ENCODE results near the gene TNK1.
A peak's percentile ranks its signal among the peaks of the same experiment; 100 is the strongest.

Gene TNK1

DNA sequence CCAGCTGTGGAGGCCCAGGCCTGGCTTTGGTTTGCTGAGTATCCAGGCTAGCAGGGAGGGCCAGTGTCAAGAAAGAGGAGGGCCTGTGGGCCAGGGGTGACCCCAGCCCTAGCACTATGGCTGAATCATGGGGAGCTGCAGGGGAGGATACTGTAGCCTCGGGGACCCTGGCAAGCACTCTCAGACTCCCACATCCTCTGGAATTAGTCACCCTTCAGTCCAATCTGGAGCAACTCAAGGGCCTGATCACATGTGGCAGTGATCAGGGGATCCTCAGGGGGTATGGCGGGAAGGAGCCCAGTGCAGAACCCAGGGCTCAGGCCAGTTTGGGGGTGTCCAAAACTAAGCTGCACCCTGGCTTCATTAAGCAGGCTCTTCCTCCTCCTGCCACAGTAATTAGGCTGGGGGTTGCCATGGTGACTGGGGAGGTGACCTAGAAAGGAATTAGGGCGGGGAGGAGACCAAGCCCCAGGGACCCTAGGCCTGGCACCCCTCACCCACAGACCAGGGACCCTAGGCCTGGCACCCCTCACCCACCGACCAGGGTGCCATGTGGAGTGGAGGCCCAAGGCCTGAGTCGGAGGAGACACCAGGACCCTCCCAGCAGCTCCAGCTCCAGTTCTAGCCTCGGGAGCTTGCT is 32.6 kb downstream of the TNK1 start:
- DNase-seq, result no peak

DNA sequence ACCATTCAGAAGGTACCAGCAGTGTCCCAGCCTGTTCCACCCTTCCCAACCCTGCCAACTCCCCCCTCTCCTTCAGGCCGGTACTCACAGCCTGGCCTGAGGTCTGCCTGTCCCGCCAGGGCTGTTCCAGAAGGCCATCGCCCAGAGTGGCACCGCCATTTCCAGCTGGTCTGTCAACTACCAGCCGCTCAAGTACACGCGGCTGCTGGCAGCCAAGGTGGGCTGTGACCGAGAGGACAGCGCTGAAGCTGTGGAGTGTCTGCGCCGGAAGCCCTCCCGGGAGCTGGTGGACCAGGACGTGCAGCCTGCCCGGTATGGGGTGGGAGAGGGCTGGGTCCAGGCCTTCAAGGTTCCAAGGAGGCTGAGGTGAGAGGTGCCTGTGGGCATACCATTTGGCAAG is 33.9 kb downstream of the TNK1 start:
- DNase-seq, result no peak

DNA sequence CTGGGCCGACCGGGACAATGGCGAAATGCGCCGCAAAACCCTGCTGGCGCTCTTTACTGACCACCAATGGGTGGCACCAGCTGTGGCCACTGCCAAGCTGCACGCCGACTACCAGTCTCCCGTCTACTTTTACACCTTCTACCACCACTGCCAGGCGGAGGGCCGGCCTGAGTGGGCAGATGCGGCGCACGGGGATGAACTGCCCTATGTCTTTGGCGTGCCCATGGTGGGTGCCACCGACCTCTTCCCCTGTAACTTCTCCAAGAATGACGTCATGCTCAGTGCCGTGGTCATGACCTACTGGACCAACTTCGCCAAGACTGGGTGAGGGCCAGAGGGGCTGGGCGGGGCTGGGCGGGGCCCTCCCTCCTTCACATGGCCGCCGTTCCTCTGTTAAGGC is 34.9 kb downstream of the TNK1 start:
- no peak for DNase-seq

DNA sequence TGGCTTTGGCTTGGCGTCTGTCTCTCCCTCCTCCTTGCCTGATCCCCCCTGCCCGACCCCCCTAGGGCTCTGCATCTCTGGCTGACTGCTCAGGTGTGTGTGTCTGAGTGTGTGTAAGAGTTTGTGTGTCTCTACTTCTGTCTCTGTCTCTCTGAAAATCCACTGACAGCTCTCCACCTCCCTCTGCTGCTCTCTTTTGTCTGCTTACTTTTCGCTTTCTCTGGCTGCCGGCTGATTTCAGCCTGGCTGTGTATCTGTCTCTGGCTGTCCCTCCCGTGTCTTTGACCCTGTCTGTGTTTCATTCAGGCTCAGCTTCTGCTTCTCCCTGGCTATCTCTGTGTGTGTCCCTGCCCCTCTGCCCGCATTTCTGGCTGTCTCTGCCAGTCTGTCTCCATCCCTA is 35.4 kb downstream of the TNK1 start:
- no peak for DNase-seq

DNA sequence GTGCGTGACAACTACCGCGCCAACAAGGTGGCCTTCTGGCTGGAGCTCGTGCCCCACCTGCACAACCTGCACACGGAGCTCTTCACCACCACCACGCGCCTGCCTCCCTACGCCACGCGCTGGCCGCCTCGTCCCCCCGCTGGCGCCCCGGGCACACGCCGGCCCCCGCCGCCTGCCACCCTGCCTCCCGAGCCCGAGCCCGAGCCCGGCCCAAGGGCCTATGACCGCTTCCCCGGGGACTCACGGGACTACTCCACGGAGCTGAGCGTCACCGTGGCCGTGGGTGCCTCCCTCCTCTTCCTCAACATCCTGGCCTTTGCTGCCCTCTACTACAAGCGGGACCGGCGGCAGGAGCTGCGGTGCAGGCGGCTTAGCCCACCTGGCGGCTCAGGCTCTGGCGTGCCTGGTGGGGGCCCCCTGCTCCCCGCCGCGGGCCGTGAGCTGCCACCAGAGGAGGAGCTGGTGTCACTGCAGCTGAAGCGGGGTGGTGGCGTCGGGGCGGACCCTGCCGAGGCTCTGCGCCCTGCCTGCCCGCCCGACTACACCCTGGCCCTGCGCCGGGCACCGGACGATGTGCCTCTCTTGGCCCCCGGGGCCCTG is 36.3 kb downstream of the TNK1 start:
- no peak for DNase-seq

DNA sequence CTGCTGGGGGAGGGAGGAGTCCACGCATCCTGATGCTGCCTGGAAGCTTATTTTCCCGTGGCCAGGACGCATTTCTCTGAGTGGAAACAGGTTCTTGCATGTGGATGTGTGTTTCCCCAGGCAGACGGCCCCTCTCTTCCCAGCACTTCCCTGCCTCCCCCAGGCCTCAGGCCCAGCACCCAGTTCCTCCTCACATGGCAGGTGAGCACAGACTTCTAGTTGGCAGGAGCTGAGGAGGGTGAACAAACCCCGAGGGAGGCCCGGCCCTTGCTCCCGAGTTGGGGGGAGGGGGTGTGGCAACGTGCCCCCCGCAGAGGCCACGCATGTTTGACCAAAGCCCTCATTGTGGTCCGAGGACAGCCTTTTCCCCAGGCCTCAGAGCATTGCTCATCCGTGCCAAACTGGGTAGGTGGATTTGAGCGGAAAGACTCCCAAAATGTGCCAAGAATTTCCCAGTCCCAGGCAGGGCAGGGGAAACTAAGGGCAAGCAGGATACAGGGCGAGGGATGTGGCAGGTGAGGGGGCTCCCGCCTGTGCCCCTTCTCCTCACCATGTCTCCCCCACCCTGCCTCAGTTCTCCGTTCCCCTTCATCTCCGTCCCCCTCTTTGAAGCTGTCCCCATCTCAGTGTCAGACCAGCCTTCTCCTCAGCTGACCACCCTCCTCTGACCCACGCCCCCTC is 37.7 kb downstream of the TNK1 start:
- no peak for DNase-seq

DNA sequence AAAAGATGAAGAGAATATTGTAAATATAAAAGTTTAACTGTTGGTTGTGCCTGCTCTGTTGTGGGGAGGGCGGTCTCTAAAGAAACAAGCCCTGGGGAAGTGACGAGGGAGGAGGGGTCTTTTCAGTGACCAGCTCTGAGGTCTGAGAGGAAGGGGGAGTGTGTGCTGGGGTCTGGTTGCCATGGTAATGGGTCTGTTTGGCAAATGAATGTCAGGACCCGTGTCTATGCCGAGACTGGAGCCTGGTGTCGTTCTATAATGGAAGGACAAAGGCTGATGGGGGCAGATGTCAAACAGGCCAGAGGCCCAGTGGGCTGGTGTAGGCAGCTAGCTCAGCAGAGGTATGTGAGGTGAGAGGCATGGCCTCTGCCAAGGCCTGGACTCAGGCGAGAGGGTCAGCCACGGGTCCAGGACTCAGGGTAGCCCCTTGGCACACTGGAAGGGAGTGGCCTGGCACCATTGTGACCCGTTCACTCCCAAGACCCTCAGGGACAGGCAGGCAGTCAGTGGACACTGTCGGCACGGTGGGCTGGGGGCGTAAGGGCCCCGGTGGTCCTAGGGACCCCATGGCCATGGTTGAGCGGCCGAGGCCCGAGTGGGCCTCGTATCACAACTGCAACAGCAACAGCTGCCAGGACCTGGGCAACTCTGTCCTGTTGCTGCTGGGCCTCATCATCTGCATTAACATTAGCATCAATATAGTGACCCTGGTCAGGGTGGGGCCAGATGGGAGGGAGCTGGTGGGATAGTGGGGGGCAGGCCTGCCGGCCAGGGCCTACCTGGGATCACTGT is 39.1 kb downstream of the TNK1 start, which contains the start of gene SPEM1:
Gene SPEM1 (plus strand): TSS at position 506 of the 792 bp plus-strand sequence. CDS start 61 bp downstream, at position 567.
- DNase-seq, result no peak

DNA sequence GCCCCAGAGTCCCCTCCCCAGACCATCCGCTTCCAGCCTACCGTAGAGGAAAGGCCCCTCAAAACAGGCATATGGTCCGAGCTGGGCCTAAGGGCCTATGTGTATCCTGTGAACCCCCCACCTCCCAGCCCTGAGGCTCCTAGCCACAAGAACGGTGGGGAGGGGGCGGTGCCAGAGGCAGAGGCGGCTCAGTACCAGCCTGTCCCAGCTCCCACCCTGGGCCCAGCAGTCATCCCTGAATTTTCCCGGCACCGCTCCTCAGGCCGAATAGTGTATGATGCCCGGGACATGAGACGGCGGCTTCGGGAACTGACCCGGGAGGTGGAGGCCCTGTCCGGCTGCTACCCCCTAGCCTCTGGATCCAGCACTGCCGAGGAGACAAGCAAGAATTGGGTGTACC is 40.3 kb downstream of the TNK1 start:
- DNase-seq, result no peak

DNA sequence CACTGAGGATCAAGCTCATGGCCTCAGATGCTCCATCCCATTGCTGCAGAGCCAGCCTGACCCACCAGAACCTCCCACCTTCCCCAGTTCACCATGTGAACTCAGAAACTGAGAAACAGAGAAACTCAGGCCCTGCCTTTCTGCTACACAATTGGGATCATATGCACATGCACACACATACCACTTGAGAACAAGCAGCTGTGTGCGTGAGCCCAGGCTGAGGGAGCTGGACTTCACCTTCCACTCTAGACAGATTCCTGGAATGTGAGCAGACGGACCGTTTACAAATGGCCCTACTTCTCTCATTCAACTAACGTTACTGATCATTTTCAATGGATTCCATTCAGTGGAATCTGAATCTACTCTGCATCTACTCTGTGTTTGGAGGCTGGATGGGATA is 42.8 kb downstream of the TNK1 start:
- no peak for DNase-seq

DNA sequence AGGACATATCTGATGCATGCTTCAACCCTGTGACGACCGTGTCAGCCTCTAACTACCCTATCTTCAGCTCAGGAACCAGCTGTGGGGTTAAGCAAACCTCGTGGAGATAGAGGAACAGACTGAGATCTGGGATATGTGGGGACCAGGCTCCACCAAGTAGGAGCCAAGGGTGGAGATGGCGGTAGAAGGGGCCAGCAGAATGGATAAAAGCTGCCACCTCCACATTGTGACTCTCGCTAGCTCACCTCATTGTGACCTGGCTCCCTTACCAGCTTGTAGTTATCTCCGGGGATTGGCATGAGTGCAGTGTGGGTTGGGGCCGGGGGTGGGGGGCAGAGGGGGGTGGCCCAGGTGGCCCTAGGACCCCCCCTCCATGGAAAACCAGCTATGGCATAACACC is 44.4 kb downstream of the TNK1 start, which contains the start of gene SPEM2:
Gene SPEM2 (plus strand): TSS at position 301 of the 400 bp plus-strand sequence. CDS start 73 bp downstream, at position 374.
- no peak for DNase-seq

DNA sequence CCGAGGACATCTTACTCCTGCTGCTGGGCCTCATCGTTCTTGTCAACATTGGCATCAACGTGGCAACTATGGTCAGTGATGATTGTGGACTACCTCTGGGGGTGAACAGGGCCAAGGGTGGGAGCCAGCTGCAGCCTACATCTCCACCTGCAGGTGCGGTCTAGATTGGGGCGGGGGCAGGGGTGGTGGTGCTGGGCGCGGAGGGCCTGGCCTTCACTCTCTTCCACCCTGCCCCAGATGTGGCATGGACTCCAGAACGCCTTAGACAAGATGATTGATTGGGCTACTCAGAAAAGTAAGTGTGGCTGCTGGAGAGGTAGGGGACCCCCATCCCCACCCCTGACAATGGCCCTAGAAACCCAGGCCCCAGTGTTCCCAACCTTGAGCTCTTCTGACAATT is 44.9 kb downstream of the TNK1 start:
- no peak for DNase-seq

DNA sequence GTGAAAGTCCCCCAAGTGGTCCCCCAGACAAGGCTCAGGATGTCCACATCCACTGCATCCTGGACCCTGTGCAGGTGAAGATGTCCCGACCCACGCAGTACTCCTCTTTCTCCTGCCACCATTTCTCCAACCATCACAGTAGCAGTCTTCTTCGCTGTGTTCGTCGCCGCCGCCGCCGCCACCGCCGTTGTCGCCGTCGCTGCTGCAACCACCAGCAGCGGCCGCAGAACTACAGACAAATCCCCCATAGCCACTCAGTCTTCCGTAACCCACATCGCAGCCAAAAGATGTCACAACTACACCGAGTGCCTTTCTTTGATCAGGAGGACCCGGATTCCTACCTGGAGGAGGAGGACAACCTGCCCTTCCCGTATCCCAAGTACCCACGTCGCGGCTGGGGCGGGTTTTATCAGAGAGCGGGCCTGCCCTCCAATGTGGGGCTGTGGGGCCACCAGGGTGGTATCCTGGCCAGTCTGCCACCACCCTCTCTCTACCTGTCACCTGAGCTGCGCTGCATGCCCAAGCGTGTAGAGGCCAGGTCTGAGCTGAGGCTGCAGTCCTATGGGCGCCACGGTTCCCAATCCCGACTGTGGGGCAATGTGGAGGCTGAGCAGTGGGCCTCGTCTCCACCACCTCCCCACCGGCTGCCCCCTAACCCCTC is 45.4 kb downstream of the TNK1 start:
- no peak for DNase-seq

DNA sequence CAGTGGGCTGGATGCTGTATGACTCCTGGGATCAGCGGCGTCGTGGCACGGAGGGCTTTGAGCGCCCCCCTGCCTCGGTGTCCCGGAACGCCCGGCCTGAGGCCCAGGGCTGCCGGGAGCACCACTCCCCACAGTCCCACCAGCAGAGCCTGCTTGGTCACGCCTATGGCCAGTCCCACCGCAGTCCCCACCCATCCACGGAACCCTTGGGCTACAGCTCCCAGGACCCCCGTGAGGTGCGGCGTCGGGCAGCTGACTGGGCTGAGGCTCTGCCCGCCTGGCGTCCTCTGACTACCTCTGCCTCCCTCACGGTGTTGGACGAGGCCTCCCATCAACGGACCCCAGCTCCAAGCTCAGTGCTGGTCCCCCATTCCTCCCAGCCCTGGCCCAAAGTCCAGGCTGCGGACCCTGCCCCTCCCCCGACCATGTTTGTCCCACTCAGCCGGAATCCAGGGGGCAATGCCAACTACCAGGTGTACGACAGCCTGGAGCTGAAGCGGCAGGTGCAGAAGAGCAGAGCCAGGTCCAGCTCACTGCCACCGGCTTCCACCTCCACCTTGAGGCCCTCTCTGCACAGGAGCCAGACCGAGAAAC is 46.1 kb downstream of the TNK1 start:
- DNase-seq, result no peak

DNA sequence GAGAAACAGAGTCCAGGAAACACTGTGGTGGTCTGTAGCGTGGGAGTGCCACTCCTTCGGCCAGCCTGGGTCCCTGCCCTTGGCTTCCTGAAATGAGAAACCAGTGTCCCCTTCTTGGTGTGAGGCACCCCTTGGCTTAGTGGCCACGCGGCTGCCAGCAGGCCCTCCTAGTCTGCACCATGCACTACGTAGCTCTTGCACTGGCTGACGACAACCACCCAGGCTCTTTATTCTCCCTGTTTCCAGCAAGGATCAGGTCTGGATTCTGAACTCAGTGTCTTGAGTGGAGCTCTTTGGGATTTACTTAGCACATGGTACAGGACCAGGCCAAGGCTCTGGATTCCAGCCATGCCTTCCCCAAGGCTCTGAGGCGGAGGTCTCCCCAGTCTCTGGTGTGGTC is 46.7 kb downstream of the TNK1 start:
- DNase-seq, result no peak

DNA sequence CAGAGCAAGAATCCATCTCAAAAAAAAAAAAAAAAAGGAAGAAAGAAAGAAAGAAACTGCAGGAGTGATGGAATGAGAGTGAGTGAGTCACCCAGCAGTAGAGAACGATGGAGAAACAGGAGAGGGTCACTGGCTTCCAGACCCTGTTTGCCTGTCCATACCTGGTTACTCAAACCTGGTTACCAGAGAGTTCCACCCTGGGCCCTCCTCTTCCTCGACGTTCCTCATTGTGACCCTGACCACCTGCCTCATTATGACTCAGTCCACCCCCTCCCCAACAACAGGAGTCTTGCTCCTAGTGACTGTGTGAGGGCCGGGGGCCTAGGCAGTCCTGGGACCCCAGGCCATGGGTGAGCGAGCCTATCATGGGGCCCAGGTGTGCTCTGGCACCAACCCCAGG is 47.7 kb downstream of the TNK1 start, which contains the start of gene SPEM3:
Gene SPEM3 (plus strand): TSS at position 301 of the 400 bp plus-strand sequence. CDS start 46 bp downstream, at position 347.
- DNase-seq, result no peak

DNA sequence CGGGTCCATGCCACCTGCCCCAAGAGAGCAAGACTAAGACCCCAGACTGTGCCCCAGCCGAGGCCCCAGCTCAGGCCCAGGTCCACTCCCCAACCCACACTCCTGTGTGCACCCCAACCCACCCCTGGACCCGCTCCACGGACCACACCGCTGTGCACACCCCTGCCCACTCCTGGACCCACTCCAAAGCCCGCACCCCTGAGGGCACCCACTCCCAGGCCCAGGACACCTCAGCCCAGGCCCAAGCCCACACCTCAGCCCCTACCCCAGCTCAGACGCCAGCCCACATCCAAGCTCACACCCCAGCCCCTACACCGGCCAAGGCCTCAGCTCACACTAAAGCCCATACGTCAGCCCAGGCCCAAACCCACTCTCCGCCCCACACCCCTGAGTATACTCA is 48.8 kb downstream of the TNK1 start:
- no peak for DNase-seq

DNA sequence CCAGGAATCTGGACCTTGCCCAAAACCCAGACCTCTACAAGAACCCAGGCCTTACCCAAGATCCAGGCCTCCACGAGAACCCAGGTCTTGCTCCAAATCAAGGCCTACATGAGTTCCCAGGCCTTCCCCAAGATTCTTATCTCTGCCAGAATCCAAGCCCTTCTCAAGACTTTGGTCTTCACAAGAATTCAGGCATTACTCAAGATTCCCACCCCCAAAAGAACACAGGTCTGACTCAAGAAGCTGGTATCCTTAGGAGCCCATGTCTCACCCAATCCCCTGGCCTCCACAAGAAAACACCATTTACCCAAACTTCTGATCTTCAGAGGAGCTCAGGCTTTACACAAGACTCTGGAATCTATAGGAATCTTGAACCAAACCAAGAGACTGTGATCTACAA is 50.3 kb downstream of the TNK1 start:
- no peak for DNase-seq

DNA sequence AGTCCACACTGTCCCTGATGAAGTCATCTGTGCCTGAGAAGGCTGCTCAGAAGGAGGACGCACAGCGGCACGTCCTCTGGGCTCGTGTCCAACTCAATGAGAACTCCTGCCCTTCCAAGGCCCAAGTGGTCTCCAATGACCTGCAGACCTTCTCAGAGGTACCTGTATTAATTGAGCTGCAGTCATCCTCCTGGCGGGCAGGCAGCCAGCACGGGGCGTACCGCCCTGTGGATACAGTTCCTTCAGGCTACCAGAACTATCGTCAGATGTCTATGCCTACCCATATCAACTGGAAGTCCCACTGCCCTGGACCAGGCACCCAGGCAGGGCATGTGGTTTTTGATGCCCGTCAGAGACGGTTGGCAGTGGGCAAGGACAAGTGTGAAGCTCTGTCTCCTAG is 51.4 kb downstream of the TNK1 start:
- DNase-seq, result no peak

DNA sequence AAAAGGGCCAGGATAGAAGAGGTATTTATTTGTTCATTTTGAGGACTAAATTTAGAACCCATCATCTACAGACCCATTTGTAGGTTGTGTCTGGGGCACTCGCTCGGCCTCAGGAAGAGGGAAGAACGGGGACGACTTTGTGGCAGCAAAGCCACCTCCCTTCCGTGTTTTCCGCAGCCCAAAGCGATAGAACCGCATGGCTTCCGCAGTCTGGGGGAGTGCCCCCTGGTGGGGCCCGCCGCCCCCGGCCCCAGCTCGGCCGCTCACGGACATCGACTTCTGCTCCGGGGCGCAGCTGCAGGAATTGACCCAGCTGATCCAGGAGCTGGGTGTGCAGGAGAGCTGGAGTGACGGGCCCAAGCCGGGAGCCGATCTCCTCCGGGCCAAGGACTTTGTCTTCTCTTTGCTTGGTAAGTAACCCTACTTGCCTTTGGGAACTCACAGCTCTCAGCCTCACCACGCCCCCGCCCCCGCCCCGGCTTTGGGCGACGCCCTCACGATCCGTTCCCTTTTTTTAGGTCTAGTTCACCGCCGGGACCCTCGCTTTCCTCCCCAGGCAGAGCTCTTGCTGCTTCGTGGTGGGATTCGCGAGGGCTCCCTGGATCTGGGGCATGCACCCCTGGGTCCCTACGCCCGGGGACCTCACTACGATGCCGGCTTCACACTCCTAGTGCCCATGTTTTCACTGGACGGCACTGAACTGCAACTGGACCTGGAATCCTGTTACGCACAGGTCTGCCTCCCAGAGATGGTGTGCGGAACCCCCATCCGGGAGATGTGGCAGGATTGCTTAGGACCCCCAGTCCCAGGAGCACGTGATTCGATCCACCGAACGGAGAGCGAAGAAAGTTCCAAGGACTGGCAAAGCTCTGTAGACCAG is 55.0 kb downstream of the TNK1 start:
- peak; percentile 47 for DNase-seq

DNA sequence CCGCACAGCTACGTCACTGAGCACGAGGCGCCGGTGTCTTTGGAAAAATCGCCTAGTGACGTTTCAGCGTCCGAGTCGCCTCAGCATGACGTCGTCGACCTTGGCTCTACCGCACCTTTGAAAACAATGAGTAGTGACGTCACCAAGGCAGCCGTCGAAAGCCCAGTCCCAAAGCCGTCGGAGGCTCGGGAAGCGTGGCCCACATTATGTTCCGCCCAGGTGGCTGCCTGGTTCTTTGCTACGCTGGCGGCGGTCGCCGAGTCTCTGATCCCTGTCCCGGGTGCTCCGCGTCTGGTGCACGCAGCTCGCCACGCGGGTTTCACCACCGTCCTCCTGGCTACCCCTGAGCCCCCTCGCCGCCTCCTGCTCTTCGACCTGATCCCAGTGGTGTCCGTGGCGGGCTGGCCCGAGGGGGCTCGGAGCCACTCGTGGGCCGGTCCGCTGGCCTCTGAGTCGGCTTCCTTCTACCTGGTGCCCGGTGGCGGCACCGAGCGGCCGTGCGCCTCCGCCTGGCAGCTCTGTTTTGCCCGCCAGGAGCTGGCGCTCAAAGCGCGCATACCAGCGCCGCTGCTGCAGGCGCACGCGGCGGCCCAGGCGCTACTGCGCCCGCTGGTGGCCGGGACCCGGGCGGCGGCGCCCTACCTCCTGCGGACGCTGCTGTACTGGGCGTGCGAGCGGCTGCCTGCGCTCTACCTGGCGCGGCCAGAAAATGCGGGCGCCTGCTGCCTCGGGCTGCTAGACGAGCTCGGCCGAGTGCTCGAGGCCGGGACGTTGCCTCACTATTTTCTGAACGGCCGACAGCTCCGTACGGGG is 55.9 kb downstream of the TNK1 start:
- DNase-seq, result peak; percentile 79
